ENCODE results near the gene ZNF624. TPM values are rescaled to one million over a fixed set of nuclear protein-coding genes. Genes with fewer than 3 reads are reported as not detected.
"Not testable (repeated sequence)": the region's sequence is repeated elsewhere in the genome, so short reads cannot be mapped to it uniquely, and the experiment has no call there.

ZNF624 gene
- 3.1 TPM for polyA plus RNA-seq (2013)

GRCh38 chr17:16653367-16654041 lies at the start of gene ZNF624:
Gene ZNF624, minus strand, starts transcription at chr17:16653850.
- POLR2A ChIA-PET = no interaction called here
- Histone ChIP-seq H3K36me3 (ENCODE audit: control insufficient read depth in 4 of 4, insufficient read depth in 4 of 4, low read length in 3 of 4) (peaks cover 3 to 10% (median 8%) of the 10 kb centered on the region in 4 experiments), H3K27ac (ENCODE audit: insufficient read depth in 1 of 2, low read depth in 1 of 2, low read length in 2 of 2, poor library complexity in 1 of 2, severe bottlenecking in 2 of 2) (peak within 1 kb of the TSS; percentile 29 to 78), H3K27me3 (replicated peaks in 2 of 5; ENCODE audit: control insufficient read depth in 4 of 5, insufficient read depth in 5 of 5, low read length in 4 of 5) (peaks cover 0 to 2% (median 0%) of the 10 kb centered on the region in 5 experiments), H3K4me1 (ENCODE audit: control extremely low read depth in 1 of 4, control insufficient read depth in 4 of 4, insufficient read depth in 4 of 4, low read length in 3 of 4) (peaks cover 4 to 10% (median 7%) of the 10 kb centered on the region in 4 experiments), H3K4me3 (ENCODE audit: control insufficient read depth in 1 of 7, extremely low read depth in 1 of 7, insufficient read depth in 4 of 7, low read depth in 2 of 7, low read length in 6 of 7) (peak within 1 kb of the TSS; percentile 57 to 95 (median 89)), H3K9me3 (ENCODE audit: control extremely low read depth in 1 of 5, control insufficient read depth in 4 of 5, insufficient read depth in 2 of 5, low read depth in 1 of 5, low read length in 4 of 5) (peaks cover 0 to 3% (median 0%) of the 10 kb centered on the region in 5 experiments)
- DNase-seq = peak; percentile 80 to 86 (median 84)
- WGBS (ENCODE audit: insufficient coverage) = 0% methylated on average over 51 of the region's 55 CpGs
- CTCF ChIA-PET = interaction anchor here (1.0 kb wide), 1 partner anchor 118 kb away, joined by 3 read pairs; no protein-coding TSS in a partner anchor

- WGBS (ENCODE audit: insufficient coverage) = no CpG with 5 or more reads among the region's 5 CpGs
These were observed 44.0 kb upstream of the ZNF624 start for GRCh38 chr17:16697603-16698002.

GRCh38 chr17:16690447-16690846 lies 36.8 kb upstream of the ZNF624 start:
- POLR2A ChIA-PET; CTCF ChIA-PET; H3K36me3 ChIP-seq (ENCODE audit: control insufficient read depth in 4 of 4, insufficient read depth in 4 of 4, low read length in 3 of 4); H3K4me1 ChIP-seq (ENCODE audit: control extremely low read depth in 1 of 4, control insufficient read depth in 4 of 4, insufficient read depth in 4 of 4, low read length in 3 of 4); H3K27me3 ChIP-seq (replicated peaks in 2 of 5; ENCODE audit: control insufficient read depth in 4 of 5, insufficient read depth in 5 of 5, low read length in 4 of 5); H3K27ac ChIP-seq (ENCODE audit: insufficient read depth in 1 of 2, low read depth in 1 of 2, low read length in 2 of 2, poor library complexity in 1 of 2, severe bottlenecking in 2 of 2); DNase-seq; H3K9me3 ChIP-seq (ENCODE audit: control extremely low read depth in 1 of 5, control insufficient read depth in 4 of 5, insufficient read depth in 2 of 5, low read depth in 1 of 5, low read length in 4 of 5): not testable (repeated sequence)
- WGBS (ENCODE audit: insufficient coverage) = 89% methylated on average over 10 of the region's 30 CpGs
- peak overlapping the region in 1 of 7 experiments; percentile 10 for H3K4me3 ChIP-seq (ENCODE audit: control insufficient read depth in 1 of 7, extremely low read depth in 1 of 7, insufficient read depth in 4 of 7, low read depth in 2 of 7, low read length in 6 of 7)

More at GRCh38 chr17:16697603-16698002, 44.0 kb upstream of the ZNF624 start:
- H3K27me3 ChIP-seq (replicated peaks in 2 of 5; ENCODE audit: control insufficient read depth in 4 of 5, insufficient read depth in 5 of 5, low read length in 4 of 5); H3K27ac ChIP-seq (ENCODE audit: insufficient read depth in 1 of 2, low read depth in 1 of 2, low read length in 2 of 2, poor library complexity in 1 of 2, severe bottlenecking in 2 of 2); CTCF ChIA-PET; H3K9me3 ChIP-seq (ENCODE audit: control extremely low read depth in 1 of 5, control insufficient read depth in 4 of 5, insufficient read depth in 2 of 5, low read depth in 1 of 5, low read length in 4 of 5); H3K4me1 ChIP-seq (ENCODE audit: control extremely low read depth in 1 of 4, control insufficient read depth in 4 of 4, insufficient read depth in 4 of 4, low read length in 3 of 4); POLR2A ChIA-PET; H3K4me3 ChIP-seq (ENCODE audit: control insufficient read depth in 1 of 7, extremely low read depth in 1 of 7, insufficient read depth in 4 of 7, low read depth in 2 of 7, low read length in 6 of 7); DNase-seq; H3K36me3 ChIP-seq (ENCODE audit: control insufficient read depth in 4 of 4, insufficient read depth in 4 of 4, low read length in 3 of 4): not testable (repeated sequence)

GRCh38 chr17:16689731-16690281 lies 36.2 kb upstream of the ZNF624 start, which contains the start of gene CCDC144A:
Gene CCDC144A, plus strand, starts transcription at chr17:16690241. Its CDS starts 160 bp downstream, at chr17:16690401.
- H3K27ac ChIP-seq (ENCODE audit: insufficient read depth in 1 of 2, low read depth in 1 of 2, low read length in 2 of 2, poor library complexity in 1 of 2, severe bottlenecking in 2 of 2); H3K36me3 ChIP-seq (ENCODE audit: control insufficient read depth in 4 of 4, insufficient read depth in 4 of 4, low read length in 3 of 4); H3K4me1 ChIP-seq (ENCODE audit: control extremely low read depth in 1 of 4, control insufficient read depth in 4 of 4, insufficient read depth in 4 of 4, low read length in 3 of 4); H3K9me3 ChIP-seq (ENCODE audit: control extremely low read depth in 1 of 5, control insufficient read depth in 4 of 5, insufficient read depth in 2 of 5, low read depth in 1 of 5, low read length in 4 of 5); CTCF ChIA-PET; POLR2A ChIA-PET; H3K27me3 ChIP-seq (replicated peaks in 2 of 5; ENCODE audit: control insufficient read depth in 4 of 5, insufficient read depth in 5 of 5, low read length in 4 of 5): not testable (repeated sequence)
- peak; percentile 28 to 76 (median 56) for DNase-seq
- peak within 1 kb of the TSS in 1 of 7 experiments; percentile 10 for H3K4me3 ChIP-seq (ENCODE audit: control insufficient read depth in 1 of 7, extremely low read depth in 1 of 7, insufficient read depth in 4 of 7, low read depth in 2 of 7, low read length in 6 of 7)
- 87% methylated on average over 20 of the region's 33 CpGs for WGBS (ENCODE audit: insufficient coverage)

- H3K4me3 ChIP-seq (ENCODE audit: control insufficient read depth in 1 of 7, extremely low read depth in 1 of 7, insufficient read depth in 4 of 7, low read depth in 2 of 7, low read length in 6 of 7); H3K36me3 ChIP-seq (ENCODE audit: control insufficient read depth in 4 of 4, insufficient read depth in 4 of 4, low read length in 3 of 4); POLR2A ChIA-PET; DNase-seq; H3K9me3 ChIP-seq (ENCODE audit: control extremely low read depth in 1 of 5, control insufficient read depth in 4 of 5, insufficient read depth in 2 of 5, low read depth in 1 of 5, low read length in 4 of 5); CTCF ChIA-PET; H3K27ac ChIP-seq (ENCODE audit: insufficient read depth in 1 of 2, low read depth in 1 of 2, low read length in 2 of 2, poor library complexity in 1 of 2, severe bottlenecking in 2 of 2); H3K4me1 ChIP-seq (ENCODE audit: control extremely low read depth in 1 of 4, control insufficient read depth in 4 of 4, insufficient read depth in 4 of 4, low read length in 3 of 4): not testable (repeated sequence)
- H3K27me3 ChIP-seq (replicated peaks in 2 of 5; ENCODE audit: control insufficient read depth in 4 of 5, insufficient read depth in 5 of 5, low read length in 4 of 5) = peaks cover 0 to 23% (median 2%) of the 10 kb centered on the region in 5 experiments
- 67% methylated on average over 3 of the region's 5 CpGs for WGBS (ENCODE audit: insufficient coverage)
These were observed 33.5 kb upstream of the ZNF624 start for GRCh38 chr17:16687151-16687550.

- POLR2A ChIA-PET; H3K36me3 ChIP-seq (ENCODE audit: control insufficient read depth in 4 of 4, insufficient read depth in 4 of 4, low read length in 3 of 4); H3K4me1 ChIP-seq (ENCODE audit: control extremely low read depth in 1 of 4, control insufficient read depth in 4 of 4, insufficient read depth in 4 of 4, low read length in 3 of 4); CTCF ChIA-PET; H3K4me3 ChIP-seq (ENCODE audit: control insufficient read depth in 1 of 7, extremely low read depth in 1 of 7, insufficient read depth in 4 of 7, low read depth in 2 of 7, low read length in 6 of 7); DNase-seq; H3K9me3 ChIP-seq (ENCODE audit: control extremely low read depth in 1 of 5, control insufficient read depth in 4 of 5, insufficient read depth in 2 of 5, low read depth in 1 of 5, low read length in 4 of 5); H3K27ac ChIP-seq (ENCODE audit: insufficient read depth in 1 of 2, low read depth in 1 of 2, low read length in 2 of 2, poor library complexity in 1 of 2, severe bottlenecking in 2 of 2): not testable (repeated sequence)
- peaks cover 0 to 28% (median 2%) of the 10 kb centered on the region in 5 experiments for H3K27me3 ChIP-seq (replicated peaks in 2 of 5; ENCODE audit: control insufficient read depth in 4 of 5, insufficient read depth in 5 of 5, low read length in 4 of 5)
- no CpG with 5 or more reads among the region's 4 CpGs for WGBS (ENCODE audit: insufficient coverage)
These were observed 32.4 kb upstream of the ZNF624 start for GRCh38 chr17:16686019-16686418.
